ENCODE measurements around the gene RPP30. TPM values are rescaled to one million over a fixed set of nuclear protein-coding genes. Genes with fewer than 3 reads are reported as not detected.

Gene RPP30
- total and polyA plus RNA-seq, 2 of the 13 experiments (the other 11 are each of a cell fraction or from before 2014, with no cell fraction given), result 27.1 to 65.0 TPM

- Histone ChIP-seq H3K79me2 (ENCODE audit: insufficient read depth, low read length) (no peaks in the 10 kb centered on the region), H3K27ac (ENCODE audit: extremely low read length, insufficient read depth, low read length) (no peak overlapping the region), H3K9ac (ENCODE audit: insufficient read depth, low read depth, low read length) (no peak overlapping the region), H3K36me3 (replicated peaks in 1 of 2; ENCODE audit: control insufficient read depth in 1 of 2, insufficient read depth in 2 of 2, low read length in 2 of 2) (peaks cover 1 to 9% of the 10 kb centered on the region in 2 experiments; a peak in 2 of 5 replicates), H3K4me2 (ENCODE audit: low read depth, low read length) (no peak overlapping the region), H3K4me1 (ENCODE audit: insufficient read depth, low read length) (peaks cover 16% of the 10 kb centered on the region), H3K4me3 (replicated peaks in 1 of 3; ENCODE audit: insufficient read depth in 1 of 3, low read depth in 2 of 3, low read length in 3 of 3) (no peak overlapping the region), H3K9me3 (ENCODE audit: low read length) (no peaks in the 10 kb centered on the region), H4K20me1 (ENCODE audit: insufficient read depth, low read length) (no peaks in the 10 kb centered on the region), H2AFZ (ENCODE audit: low read length) (no peak overlapping the region), H3K27me3 (ENCODE audit: control insufficient read depth in 1 of 2, insufficient read depth in 2 of 2, low read length in 2 of 2) (no peaks in the 10 kb centered on the region)
- DNase-seq (ENCODE audit: low spot score), result peak; percentile 81
- peak; percentile 88 for FAIRE-seq
- in situ Hi-C loops (cut with HindIII; ENCODE audit: extremely low pct_ligation_motif_present, low pct_unique_long_range_greater_than_20kb) (loop anchor here (5.0 kb wide), 1 partner anchor 341 kb away; no protein-coding TSS in a partner anchor), intact Hi-C loops (cut with micrococcal nuclease; ENCODE audit: unreplicated experiment) (loop anchor here (1.0 to 2.0 kb wide), 5 partner anchors 59 to 385 kb away; no protein-coding TSS in a partner anchor)
- CTCF ChIA-PET (ENCODE audit: low intra/inter-chr PET ratio, low total read pairs), result interaction anchor here (1.6 to 2.3 kb wide), 2 partner anchors 95 to 340 kb away, joined by 13 to 17 read pairs; no protein-coding TSS in a partner anchor
- POLR2A ChIA-PET, result interaction anchor here (0.7 to 2.7 kb wide), 4 partner anchors 10 to 58 kb away, joined by 3 to 20 read pairs (median 8); partner anchors contain the start of gene ANKRD1
- peak; percentile 94 for ATAC-seq
- WGBS (ENCODE audit: low lambda C conversion rate), result 40% methylated on average over 12 of the region's 12 CpGs
- no TSS peak for BruUV-seq (replicated peaks)
- TF ChIP-seq KLF16 (CRISPR knock-in tag; IDR thresholded peaks at IDR 0.05) (0 out of 4 replicates have a peak, but pooled peaks of 1 of the 2 experiments have one; percentile 18), SALL2 (CRISPR knock-in tag; IDR thresholded peaks at IDR 0.05) (no peak), ADNP (CRISPR knock-in tag; IDR thresholded peaks at IDR 0.05) (no peak), HNRNPUL1 (IDR thresholded peaks at IDR 0.05; ENCODE audit: low read depth, low read length) (no peak), NFKBIZ (CRISPR knock-in tag; IDR thresholded peaks at IDR 0.05) (no peak), RFX3 (CRISPR knock-in tag; IDR thresholded peaks at IDR 0.05) (no peak)
- TF ChIP-seq, protein P1, sequence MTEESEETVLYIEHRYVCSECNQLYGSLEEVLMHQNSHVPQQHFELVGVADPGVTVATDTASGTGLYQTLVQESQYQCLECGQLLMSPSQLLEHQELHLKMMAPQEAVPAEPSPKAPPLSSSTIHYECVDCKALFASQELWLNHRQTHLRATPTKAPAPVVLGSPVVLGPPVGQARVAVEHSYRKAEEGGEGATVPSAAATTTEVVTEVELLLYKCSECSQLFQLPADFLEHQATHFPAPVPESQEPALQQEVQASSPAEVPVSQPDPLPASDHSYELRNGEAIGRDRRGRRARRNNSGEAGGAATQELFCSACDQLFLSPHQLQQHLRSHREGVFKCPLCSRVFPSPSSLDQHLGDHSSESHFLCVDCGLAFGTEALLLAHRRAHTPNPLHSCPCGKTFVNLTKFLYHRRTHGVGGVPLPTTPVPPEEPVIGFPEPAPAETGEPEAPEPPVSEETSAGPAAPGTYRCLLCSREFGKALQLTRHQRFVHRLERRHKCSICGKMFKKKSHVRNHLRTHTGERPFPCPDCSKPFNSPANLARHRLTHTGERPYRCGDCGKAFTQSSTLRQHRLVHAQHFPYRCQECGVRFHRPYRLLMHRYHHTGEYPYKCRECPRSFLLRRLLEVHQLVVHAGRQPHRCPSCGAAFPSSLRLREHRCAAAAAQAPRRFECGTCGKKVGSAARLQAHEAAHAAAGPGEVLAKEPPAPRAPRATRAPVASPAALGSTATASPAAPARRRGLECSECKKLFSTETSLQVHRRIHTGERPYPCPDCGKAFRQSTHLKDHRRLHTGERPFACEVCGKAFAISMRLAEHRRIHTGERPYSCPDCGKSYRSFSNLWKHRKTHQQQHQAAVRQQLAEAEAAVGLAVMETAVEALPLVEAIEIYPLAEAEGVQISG (CRISPR knock-in tag; IDR thresholded peaks at IDR 0.05), result no peak
- TF ChIP-seq, protein P2, sequence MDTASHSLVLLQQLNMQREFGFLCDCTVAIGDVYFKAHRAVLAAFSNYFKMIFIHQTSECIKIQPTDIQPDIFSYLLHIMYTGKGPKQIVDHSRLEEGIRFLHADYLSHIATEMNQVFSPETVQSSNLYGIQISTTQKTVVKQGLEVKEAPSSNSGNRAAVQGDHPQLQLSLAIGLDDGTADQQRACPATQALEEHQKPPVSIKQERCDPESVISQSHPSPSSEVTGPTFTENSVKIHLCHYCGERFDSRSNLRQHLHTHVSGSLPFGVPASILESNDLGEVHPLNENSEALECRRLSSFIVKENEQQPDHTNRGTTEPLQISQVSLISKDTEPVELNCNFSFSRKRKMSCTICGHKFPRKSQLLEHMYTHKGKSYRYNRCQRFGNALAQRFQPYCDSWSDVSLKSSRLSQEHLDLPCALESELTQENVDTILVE (CRISPR knock-in tag; IDR thresholded peaks at IDR 0.05), result no peak
- TF ChIP-seq, protein P3, sequence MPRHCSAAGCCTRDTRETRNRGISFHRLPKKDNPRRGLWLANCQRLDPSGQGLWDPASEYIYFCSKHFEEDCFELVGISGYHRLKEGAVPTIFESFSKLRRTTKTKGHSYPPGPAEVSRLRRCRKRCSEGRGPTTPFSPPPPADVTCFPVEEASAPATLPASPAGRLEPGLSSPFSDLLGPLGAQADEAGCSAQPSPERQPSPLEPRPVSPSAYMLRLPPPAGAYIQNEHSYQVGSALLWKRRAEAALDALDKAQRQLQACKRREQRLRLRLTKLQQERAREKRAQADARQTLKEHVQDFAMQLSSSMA (CRISPR knock-in tag; IDR thresholded peaks at IDR 0.05), result no peak
- TF ChIP-seq, protein P4, sequence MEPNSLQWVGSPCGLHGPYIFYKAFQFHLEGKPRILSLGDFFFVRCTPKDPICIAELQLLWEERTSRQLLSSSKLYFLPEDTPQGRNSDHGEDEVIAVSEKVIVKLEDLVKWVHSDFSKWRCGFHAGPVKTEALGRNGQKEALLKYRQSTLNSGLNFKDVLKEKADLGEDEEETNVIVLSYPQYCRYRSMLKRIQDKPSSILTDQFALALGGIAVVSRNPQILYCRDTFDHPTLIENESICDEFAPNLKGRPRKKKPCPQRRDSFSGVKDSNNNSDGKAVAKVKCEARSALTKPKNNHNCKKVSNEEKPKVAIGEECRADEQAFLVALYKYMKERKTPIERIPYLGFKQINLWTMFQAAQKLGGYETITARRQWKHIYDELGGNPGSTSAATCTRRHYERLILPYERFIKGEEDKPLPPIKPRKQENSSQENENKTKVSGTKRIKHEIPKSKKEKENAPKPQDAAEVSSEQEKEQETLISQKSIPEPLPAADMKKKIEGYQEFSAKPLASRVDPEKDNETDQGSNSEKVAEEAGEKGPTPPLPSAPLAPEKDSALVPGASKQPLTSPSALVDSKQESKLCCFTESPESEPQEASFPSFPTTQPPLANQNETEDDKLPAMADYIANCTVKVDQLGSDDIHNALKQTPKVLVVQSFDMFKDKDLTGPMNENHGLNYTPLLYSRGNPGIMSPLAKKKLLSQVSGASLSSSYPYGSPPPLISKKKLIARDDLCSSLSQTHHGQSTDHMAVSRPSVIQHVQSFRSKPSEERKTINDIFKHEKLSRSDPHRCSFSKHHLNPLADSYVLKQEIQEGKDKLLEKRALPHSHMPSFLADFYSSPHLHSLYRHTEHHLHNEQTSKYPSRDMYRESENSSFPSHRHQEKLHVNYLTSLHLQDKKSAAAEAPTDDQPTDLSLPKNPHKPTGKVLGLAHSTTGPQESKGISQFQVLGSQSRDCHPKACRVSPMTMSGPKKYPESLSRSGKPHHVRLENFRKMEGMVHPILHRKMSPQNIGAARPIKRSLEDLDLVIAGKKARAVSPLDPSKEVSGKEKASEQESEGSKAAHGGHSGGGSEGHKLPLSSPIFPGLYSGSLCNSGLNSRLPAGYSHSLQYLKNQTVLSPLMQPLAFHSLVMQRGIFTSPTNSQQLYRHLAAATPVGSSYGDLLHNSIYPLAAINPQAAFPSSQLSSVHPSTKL (CRISPR knock-in tag; IDR thresholded peaks at IDR 0.05), result peak; percentile 44; the same call in 1 of the 2 replicates
Observed at GRCh38 chr10:90911133-90912051, 39.6 kb downstream of the RPP30 start.

Data from HepG2 (cell line).